SK-N-SH (cell line): ENCODE data around the gene OR51B6.

Experiments used
- CTCF ChIP-seq: fragments of 200-600 bp; sonication (generic); IDR thresholded peaks from 2 replicates; pipeline ENCODE4 v1.6.1; 2017; ENCODE audit warnings: antibody characterized with exemption, mild to moderate bottlenecking, moderate library complexity
- FOXJ3 ChIP-seq: sonication (generic); formaldehyde crosslinking; IDR thresholded peaks from 2 replicates; pipeline ENCODE4 v1.5.1; 2020; ENCODE audit warnings: mild to moderate bottlenecking, missing genetic modification reagents
- FOXM1 ChIP-seq: IDR thresholded peaks from 2 replicates; pipeline ENCODE4 v1.4.0; 2012; ENCODE audit warnings: low read depth, mild to moderate bottlenecking
- MAX ChIP-seq: IDR thresholded peaks from 2 replicates; pipeline ENCODE4 v1.4.0; 2012; ENCODE audit warnings: low read depth
- POLR2AphosphoS5 ChIP-seq: IDR thresholded peaks from 2 replicates; pipeline ENCODE4 v1.6.1; 2012; ENCODE audit warnings: low read depth, low read length
- RAD21 ChIP-seq: IDR thresholded peaks from 2 replicates; pipeline ENCODE4 v1.6.1; 2012; ENCODE audit warnings: mild to moderate bottlenecking, low read length
- REST ChIP-seq: IDR thresholded peaks from 2 replicates; pipeline ENCODE4 v1.6.1; 2012; ENCODE audit warnings: mild to moderate bottlenecking, low read depth, low read length, moderate library complexity
- USF1 ChIP-seq: IDR thresholded peaks from 2 replicates; pipeline ENCODE4 v1.4.0; 2012; ENCODE audit warnings: low read depth, borderline replicate concordance
- USF2 ChIP-seq: fragments of 150-350 bp; IDR thresholded peaks from 2 replicates; pipeline ENCODE4 v1.6.1; 2017; ENCODE audit warnings: antibody characterized with exemption, low read length, low read depth, borderline replicate concordance
- YY1 ChIP-seq: IDR thresholded peaks from 2 replicates; pipeline ENCODE4 v1.4.0; 2012; ENCODE audit warnings: low read depth, mild to moderate bottlenecking

GRCh38 chr11:5390210-5390609 is 38.9 kb downstream of the OR51B6 start:
- TF ChIP-seq RAD21 = no peak
- TF ChIP-seq REST = no peak
- TF ChIP-seq FOXM1 = no peak
- no peak for TF ChIP-seq POLR2AphosphoS5
- TF ChIP-seq CTCF = peak; percentile 16; the same call in 1 of the 2 replicates
- TF ChIP-seq USF1 = no peak
- no peak for TF ChIP-seq YY1
- no peak for TF ChIP-seq USF2
- TF ChIP-seq FOXJ3 = no peak
- no peak for TF ChIP-seq MAX
